ENCODE measurements around the gene ANTKMT.
A peak's percentile ranks its signal among the peaks of the same experiment; 100 is the strongest.

The ANTKMT gene

GRCh38 chr16:715477-716199, 5.3 kb upstream of the ANTKMT start:
- DNase-seq (ENCODE audit: low read depth), result peak; percentile 43

- DNase-seq (ENCODE audit: low read depth), result peak; percentile 75
Measured at GRCh38 chr16:716200-716568, 4.8 kb upstream of the ANTKMT start.

GRCh38 chr16:716768-717325, 4.1 kb upstream of the ANTKMT start:
- DNase-seq (ENCODE audit: low read depth), result no peak

- DNase-seq (ENCODE audit: low read depth), result no peak
Measured at GRCh38 chr16:717450-718245, 3.3 kb upstream of the ANTKMT start.

GRCh38 chr16:718389-718788, 2.6 kb upstream of the ANTKMT start:
- DNase-seq (ENCODE audit: low read depth), result no peak

- DNase-seq (ENCODE audit: low read depth), result no peak
Measured at GRCh38 chr16:718922-719321, 2.0 kb upstream of the ANTKMT start.

- peak; percentile 33 for DNase-seq (ENCODE audit: low read depth)
Measured at GRCh38 chr16:719815-720446, 1.0 kb upstream of the ANTKMT start.

- DNase-seq (ENCODE audit: low read depth), result peak; percentile 86
Measured at GRCh38 chr16:720447-720989, 428 bp upstream of the ANTKMT start.

- no peak for DNase-seq (ENCODE audit: low read depth)
Measured at GRCh38 chr16:721765-722540, 1.0 kb downstream of the ANTKMT start.

GRCh38 chr16:722835-723633, 2.1 kb downstream of the ANTKMT start:
- no peak for DNase-seq (ENCODE audit: low read depth)

GRCh38 chr16:723695-724094, 2.7 kb downstream of the ANTKMT start:
- DNase-seq (ENCODE audit: low read depth), result no peak

GRCh38 chr16:724188-725040, 3.5 kb downstream of the ANTKMT start:
- no peak for DNase-seq (ENCODE audit: low read depth)

- DNase-seq (ENCODE audit: low read depth), result no peak
Measured at GRCh38 chr16:725041-725376, 4.1 kb downstream of the ANTKMT start.

- no peak for DNase-seq (ENCODE audit: low read depth)
Measured at GRCh38 chr16:725463-726187, 4.7 kb downstream of the ANTKMT start.

- no peak for DNase-seq (ENCODE audit: low read depth)
Measured at GRCh38 chr16:726188-726437, 5.2 kb downstream of the ANTKMT start.

GRCh38 chr16:726438-727290, 5.7 kb downstream of the ANTKMT start, which contains the start of the genes CCDC78 and HAGHL:
TSS of gene CCDC78 (minus strand) at chr16:726443. CDS start at chr16:726367, 76 bp downstream.
TSS of gene HAGHL (plus strand) at chr16:727106. CDS start at chr16:727510, 404 bp downstream.
- peak; percentile 58 for DNase-seq (ENCODE audit: low read depth)

- no peak for DNase-seq (ENCODE audit: low read depth)
Measured at GRCh38 chr16:727291-727977, 6.5 kb downstream of the ANTKMT start.
